GM10266 (cell line): ENCODE measurements around the gene AGBL1.

Experiments
- DNase-seq: peaks from one replicate; pipeline ENCODE4 v3.0.0; 2012; ENCODE audit errors: extremely low spot score
- TF ChIP-seq, protein P1 (sequence below): IDR thresholded peaks from 2 replicates; pipeline ENCODE4 v1.5.1; 2012; ENCODE audit warnings: mild to moderate bottlenecking, low read depth; ENCODE audit not compliant: control insufficient read depth, insufficient read depth; ENCODE audit errors: missing control alignments

Gene AGBL1

DNA sequence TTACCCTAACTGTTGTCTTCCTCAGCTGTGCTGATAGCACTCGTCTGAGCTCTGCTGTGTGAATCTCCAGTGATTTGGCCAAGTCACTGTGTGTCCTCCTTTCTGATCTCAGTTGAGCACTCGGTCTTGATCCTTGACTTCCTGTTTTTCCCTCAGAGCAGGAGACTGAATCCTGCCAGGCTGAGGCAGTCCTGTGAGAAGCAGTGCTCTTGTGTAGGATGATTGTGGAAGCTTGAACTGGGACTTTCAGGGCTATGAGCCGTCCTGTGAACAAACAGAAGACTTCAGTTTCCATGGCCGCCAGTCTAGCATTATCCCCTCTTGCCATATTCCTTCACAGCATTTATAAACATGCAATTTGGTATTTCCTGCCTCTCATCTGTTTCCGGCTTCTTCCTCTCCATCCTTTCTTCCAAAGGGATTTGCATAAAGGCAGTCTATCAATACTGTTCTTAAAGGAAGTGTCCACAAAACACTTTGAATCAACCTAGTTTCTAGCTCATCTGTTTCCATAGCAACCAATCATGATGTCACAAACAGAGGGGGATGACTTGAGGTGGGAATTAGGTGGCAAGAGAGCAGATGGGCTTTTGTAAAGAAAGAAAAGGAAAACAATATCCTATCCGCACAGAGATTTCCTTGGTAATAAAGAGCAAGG lies 237.2 kb downstream of the AGBL1 start:
- DNase-seq, result no peak
- TF ChIP-seq, protein P1, sequence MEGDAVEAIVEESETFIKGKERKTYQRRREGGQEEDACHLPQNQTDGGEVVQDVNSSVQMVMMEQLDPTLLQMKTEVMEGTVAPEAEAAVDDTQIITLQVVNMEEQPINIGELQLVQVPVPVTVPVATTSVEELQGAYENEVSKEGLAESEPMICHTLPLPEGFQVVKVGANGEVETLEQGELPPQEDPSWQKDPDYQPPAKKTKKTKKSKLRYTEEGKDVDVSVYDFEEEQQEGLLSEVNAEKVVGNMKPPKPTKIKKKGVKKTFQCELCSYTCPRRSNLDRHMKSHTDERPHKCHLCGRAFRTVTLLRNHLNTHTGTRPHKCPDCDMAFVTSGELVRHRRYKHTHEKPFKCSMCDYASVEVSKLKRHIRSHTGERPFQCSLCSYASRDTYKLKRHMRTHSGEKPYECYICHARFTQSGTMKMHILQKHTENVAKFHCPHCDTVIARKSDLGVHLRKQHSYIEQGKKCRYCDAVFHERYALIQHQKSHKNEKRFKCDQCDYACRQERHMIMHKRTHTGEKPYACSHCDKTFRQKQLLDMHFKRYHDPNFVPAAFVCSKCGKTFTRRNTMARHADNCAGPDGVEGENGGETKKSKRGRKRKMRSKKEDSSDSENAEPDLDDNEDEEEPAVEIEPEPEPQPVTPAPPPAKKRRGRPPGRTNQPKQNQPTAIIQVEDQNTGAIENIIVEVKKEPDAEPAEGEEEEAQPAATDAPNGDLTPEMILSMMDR, result no peak

DNA sequence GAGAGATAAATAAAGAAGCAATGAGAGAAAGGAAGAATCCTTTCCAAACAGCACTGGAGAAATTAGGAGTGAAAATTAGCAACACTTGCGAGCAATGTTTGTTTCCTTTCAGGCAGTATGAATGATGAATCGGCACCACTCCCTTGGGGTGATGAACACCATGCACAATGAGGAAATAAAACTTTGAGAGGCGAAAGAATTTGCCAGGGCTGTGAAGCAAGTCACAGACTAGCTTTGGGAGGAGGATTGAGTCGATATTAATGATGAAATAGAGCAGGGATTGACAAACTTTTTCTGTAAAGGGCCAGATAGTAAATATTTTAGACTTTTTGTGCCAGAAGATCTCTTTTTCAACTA lies 237.7 kb downstream of the AGBL1 start:
- TF ChIP-seq, protein P1, result no peak
- DNase-seq, result no peak

DNA sequence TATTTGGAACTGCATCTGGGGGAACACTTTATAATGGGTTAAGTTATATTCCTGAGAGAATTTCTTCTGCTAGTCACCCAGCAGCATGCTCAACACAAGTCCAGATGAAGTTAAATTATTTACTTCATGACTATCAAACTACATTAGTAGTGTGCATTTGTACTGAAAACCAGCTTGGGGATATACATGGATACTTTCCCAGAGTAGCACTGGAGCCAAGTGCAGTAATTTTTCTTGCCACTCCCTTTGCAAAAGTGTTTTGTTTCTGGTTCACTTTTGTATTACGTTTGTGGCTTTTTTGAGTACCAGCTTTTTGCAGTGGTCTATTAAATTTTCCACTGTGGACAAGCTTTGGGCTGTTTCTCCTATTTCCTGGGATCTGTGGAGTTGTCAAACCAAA lies 243.0 kb downstream of the AGBL1 start:
- no peak for DNase-seq
- TF ChIP-seq, protein P1, result no peak

DNA sequence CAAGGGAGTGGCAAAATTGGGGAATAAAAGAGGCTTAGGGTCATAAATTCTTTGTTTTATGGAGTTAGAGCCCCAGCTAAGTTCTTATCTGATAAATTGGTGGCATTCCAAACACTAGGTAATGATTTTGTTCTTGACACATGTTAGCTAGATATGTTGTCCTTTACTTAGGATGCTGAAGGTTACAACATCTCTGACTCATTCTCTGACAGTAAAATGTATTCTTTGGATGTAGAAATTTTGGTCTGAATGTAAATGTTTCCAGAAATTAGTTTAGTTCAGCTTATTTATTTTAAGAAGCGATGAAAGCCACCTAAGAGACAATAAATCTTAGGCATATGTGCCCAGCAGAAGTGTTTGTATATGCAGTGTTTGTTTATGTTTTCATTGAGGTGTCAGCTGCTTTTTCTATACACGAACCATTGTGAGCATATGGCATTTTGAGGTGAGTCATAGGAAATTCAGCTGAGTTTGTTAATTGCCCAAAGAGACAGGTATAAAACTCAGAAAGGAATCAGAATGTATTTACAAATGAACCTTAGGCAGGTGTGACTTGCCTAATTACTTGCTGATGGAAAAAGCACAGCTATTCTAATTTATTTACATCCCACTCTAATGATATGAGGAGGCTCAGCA lies 247.7 kb downstream of the AGBL1 start:
- TF ChIP-seq, protein P1, result no peak

DNA sequence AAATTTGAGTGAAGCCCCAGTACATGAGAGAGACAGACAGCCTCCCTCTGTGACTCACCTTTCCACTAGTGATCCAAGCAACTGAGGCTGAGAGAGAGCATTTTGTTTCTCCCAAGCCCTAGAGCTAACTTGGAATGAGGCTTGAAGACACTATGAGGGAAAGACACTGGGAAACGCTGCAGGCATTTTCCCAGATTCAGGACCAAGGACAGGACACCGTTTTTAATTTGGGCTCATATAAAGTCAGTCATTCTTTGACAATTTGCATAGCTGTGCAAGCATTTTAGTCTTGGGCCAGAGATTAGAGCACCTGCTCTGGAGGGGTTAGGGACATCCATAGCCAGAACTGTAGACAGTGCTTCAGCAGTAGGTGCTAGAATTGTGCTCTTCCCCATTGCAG lies 249.0 kb downstream of the AGBL1 start:
- no peak for DNase-seq
- TF ChIP-seq, protein P1, result no peak

More for the DNA sequence above, 247.7 kb downstream of the AGBL1 start:
- no peak for DNase-seq

DNA sequence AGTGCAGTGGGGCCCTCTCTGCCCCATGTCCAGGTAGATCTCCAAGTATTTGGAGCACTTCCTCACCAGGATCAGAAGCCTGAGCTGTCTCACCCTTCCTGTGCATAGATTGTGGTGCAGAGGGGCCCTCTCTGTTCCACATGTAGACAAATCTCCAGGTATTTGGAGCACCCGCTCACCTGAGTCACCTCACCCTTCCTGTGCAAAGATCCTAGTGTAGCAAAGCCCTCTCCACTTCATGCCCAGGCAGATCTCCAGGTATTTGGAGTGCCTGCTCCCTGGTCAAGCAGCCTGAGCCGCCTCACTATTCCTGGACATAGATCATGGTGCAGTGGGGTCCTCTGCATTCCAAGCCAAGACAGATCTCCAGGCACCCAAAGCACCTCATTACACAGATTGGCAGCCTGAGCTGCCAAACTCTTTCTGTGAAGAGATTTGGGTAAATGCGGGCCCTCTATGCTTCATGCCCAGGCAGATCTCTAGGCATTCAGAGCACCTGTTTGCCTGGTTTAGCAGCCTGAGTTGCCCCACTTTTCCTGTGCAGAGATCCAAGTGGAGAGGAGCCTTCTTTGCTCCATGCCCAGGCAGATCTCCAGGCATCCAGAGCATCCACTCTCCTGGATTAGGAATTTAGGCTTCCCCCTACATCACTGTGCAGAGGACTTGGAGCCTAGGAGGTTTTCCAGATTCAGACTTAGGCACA lies 249.8 kb downstream of the AGBL1 start:
- TF ChIP-seq, protein P1, result no peak
- DNase-seq, result no peak

DNA sequence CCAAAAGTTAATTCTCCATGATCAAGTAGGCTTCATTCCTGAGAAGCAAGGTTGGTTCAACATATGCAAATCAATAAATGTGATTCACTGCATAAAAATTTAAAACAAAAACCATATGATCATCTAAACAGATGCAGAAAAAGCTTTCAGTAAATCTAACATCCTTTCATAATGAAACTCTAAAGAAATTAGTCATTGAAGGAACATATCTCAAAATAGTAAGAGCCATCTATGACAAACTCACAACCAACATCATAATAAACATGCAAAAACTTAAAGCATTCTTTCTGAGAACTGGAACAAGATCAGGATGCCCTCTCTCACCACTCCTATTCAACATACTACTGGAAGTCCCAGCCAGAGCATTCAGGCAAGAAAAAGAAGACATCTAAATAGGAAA lies 254.1 kb downstream of the AGBL1 start:
- TF ChIP-seq, protein P1, result no peak
- DNase-seq, result no peak
